ENCODE results near the gene TSTD2. TPM values are rescaled to one million over a fixed set of nuclear protein-coding genes. Genes with fewer than 3 reads are reported as not detected.
A peak's percentile ranks its signal among the peaks of the same experiment; 100 is the strongest.

Gene TSTD2
- total RNA-seq, 8 experiments from 2014 or later, result 13.9 to 32.9 (median 27.7) TPM

GRCh38 chr9:97651646-97652045 lies 18.5 kb upstream of the TSTD2 start:
- no peak for ATAC-seq (replicated peaks in 6 of 8)
- Histone ChIP-seq H3K4me1 (replicated peaks in 1 of 2) (no peaks in the 10 kb centered on the region), H3K27ac (no peak overlapping the region), H3K4me3 (no peak overlapping the region)
- in situ Hi-C loops (cut with MboI; ENCODE audit: low pct_unique_long_range_greater_than_20kb in 2 of 9, low sequenced_read_pairs in 9 of 9, unreplicated experiment in 9 of 9), result no loop called here
- 83 to 100% (median 98%) methylated on average over 1 to 3 of the region's 3 CpGs; no CpG with 5 or more reads in 2 of the 10 experiments for WGBS, 10 experiments

DNA sequence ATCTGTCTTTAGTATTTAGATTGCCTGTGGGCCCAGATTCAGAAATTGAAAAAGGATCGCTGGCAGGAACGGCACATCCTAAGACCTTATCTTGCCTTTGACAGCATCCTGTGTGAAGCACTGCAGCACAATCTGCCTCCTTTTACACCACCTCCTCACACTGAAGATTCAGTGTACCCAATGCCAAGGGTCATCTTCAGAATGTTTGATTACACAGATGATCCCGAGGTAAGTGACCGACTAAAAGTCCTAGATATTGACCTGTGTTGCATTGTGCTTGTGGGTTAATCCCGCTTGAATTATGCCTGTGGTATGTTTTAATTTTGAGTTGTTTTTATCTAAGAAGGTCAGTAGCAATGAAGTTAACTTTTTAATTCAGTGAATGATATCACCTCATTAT lies 14.8 kb upstream of the TSTD2 start:
- Histone ChIP-seq H3K4me3 (no peak overlapping the region), H3K27ac (no peak overlapping the region), H3K4me1 (replicated peaks in 1 of 2) (no peaks in the 10 kb centered on the region)
- in situ Hi-C loops (cut with MboI; ENCODE audit: low pct_unique_long_range_greater_than_20kb in 2 of 9, low sequenced_read_pairs in 9 of 9, unreplicated experiment in 9 of 9), result no loop called here
- ATAC-seq (replicated peaks in 6 of 8), result no peak
- WGBS, 10 experiments, result 88 to 100% (median 96%) methylated on average over 2 to 5 of the region's 5 CpGs; no CpG with 5 or more reads in 2 of the 10 experiments

DNA sequence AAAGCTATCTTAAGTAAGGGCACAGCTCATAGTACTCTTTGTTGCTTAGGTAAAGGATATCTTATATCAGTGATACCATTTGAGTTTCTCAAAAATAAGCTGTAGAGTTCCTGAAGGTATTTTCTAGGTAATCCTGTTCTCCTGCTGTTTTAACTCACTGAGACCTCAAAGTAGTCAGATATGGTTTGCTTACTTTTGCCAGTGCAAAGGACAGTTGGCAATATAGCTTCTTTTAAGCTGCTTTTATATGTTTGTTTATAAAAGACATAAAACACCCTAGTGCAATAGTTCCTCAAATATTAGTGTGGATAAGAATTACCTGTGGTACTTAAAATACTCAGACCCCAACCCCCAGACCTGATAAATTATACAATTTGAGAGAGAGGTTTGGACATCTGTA lies 12.6 kb upstream of the TSTD2 start:
- in situ Hi-C loops (cut with MboI; ENCODE audit: low pct_unique_long_range_greater_than_20kb in 2 of 9, low sequenced_read_pairs in 9 of 9, unreplicated experiment in 9 of 9), result no loop called here
- Histone ChIP-seq H3K4me3 (no peak overlapping the region), H3K27ac (no peak overlapping the region), H3K4me1 (replicated peaks in 1 of 2) (peaks cover 0 to 4% of the 10 kb centered on the region in 2 donors)
- no peak for ATAC-seq (replicated peaks in 6 of 8)

- in situ Hi-C loops (cut with MboI; ENCODE audit: low pct_unique_long_range_greater_than_20kb in 2 of 9, low sequenced_read_pairs in 9 of 9, unreplicated experiment in 9 of 9), result no loop called here
- 63 to 100% (median 87%) methylated on average over 1 to 2 of the region's 2 CpGs; no CpG with 5 or more reads in 2 of the 10 experiments for WGBS, 10 experiments
- H3K4me3 ChIP-seq, result no peak overlapping the region
- peaks cover 24 to 26% of the 10 kb centered on the region in 2 donors for H3K4me1 ChIP-seq (replicated peaks in 1 of 2)
- ATAC-seq (replicated peaks in 6 of 8), result peak; percentile 39 to 84 (median 70)
- no peak overlapping the region for H3K27ac ChIP-seq
Measured at GRCh38 chr9:97640325-97640724, 7.2 kb upstream of the TSTD2 start.

DNA sequence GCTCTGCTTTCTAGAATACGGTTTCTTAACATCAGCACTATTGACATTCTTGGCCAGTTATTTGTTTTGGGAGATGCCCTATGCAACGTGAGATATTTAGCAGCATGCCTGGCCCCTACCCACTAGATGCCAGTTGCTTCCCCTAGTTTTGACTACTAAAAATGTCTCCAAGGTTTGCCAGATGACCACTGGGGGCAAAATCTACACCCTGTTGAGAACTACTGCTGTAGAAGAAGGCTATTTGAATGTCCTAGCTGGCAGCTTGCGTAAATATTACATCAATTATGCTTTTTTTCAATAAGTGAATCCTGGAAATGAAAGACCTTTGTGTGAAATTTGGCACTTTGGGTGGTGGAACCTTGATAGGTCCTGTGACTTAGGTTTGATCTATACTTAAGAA lies 5.5 kb upstream of the TSTD2 start:
- H3K27ac ChIP-seq, result no peak overlapping the region
- WGBS, 10 experiments, result 50 to 100% (median 82%) methylated on average over 1 to 3 of the region's 3 CpGs; no CpG with 5 or more reads in 4 of the 10 experiments
- in situ Hi-C loops (cut with MboI; ENCODE audit: low pct_unique_long_range_greater_than_20kb in 2 of 9, low sequenced_read_pairs in 9 of 9, unreplicated experiment in 9 of 9), result no loop called here
- H3K4me1 ChIP-seq (replicated peaks in 1 of 2), result peaks cover 28 to 33% of the 10 kb centered on the region in 2 donors
- H3K4me3 ChIP-seq, result no peak overlapping the region
- ATAC-seq (replicated peaks in 6 of 8), result peak in 2 of 8 experiments; percentile 21 to 49

- Histone ChIP-seq H3K4me1 (replicated peaks in 1 of 2) (peaks cover 24 to 33% of the 10 kb centered on the region in 2 donors), H3K27ac (no peak overlapping the region), H3K4me3 (no peak overlapping the region)
- no peak for ATAC-seq (replicated peaks in 6 of 8)
- in situ Hi-C loops (cut with MboI; ENCODE audit: low pct_unique_long_range_greater_than_20kb in 2 of 9, low sequenced_read_pairs in 9 of 9, unreplicated experiment in 9 of 9), result no loop called here
- WGBS, 10 experiments, result 69 to 100% (median 89%) methylated on average over 1 to 3 of the region's 3 CpGs; no CpG with 5 or more reads in 2 of the 10 experiments
Measured at GRCh38 chr9:97636903-97637302, 3.7 kb upstream of the TSTD2 start.

DNA sequence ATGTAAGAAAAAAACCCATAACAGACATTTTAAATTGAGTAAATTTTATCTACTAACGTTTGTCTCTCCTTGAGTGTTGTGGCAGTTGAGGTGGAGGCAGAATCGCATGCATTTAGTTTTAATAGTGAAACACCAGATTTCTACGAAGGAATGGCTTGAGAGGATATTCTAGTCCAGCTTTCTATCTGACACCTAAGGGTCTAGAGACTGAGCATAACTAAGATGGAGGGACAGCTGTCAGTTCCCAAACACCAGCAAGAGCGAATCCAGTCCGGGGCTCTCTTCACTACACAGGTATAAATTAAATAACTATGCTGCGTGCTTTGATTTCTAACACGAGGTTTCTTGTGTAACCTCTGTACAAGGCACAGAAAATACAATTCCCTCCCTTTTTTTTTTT lies 1.9 kb upstream of the TSTD2 start:
- 33 to 70% (median 67%) methylated on average over 1 to 7 of the region's 7 CpGs; no CpG with 5 or more reads in 2 of the 10 experiments for WGBS, 10 experiments
- Histone ChIP-seq H3K4me1 (replicated peaks in 1 of 2) (peaks cover 26 to 40% of the 10 kb centered on the region in 2 donors), H3K27ac (no peak overlapping the region), H3K4me3 (peak overlapping the region; percentile 73 to 93 (median 85))
- no peak for ATAC-seq (replicated peaks in 6 of 8)
- in situ Hi-C loops (cut with MboI; ENCODE audit: low pct_unique_long_range_greater_than_20kb in 2 of 9, low sequenced_read_pairs in 9 of 9, unreplicated experiment in 9 of 9), result no loop called here

DNA sequence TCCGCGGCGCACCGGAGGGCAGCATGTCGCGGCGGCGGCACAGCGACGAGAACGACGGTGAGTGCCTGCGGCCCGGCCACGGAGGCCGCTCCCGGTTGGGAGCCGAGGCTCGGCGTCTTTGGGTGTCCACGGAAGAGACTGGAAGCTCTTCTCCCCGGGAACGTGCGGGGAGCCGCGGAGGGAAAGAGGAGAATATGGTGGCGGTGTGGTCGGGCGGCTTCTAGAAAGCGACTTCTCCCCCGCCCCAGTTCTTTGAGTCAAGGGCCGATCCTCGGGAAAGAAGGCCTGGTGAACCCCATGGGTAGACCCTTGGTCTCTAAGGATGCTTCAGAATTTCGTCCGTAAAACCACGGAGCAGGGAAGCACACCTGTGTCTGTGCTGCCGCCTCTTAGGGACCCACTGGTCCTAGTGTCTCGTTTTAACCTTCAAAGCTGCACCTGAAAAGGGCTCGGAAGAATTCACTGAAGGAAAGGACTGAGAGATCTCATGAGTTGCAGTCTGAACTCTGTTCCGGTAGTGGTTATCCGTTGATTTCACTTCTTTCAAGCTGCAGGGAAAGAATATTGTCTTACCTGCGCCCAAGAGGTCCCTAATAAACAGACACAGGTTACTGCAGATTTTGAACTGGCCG lies 807 bp upstream of the TSTD2 start:
- peak overlapping the region; percentile 93 for H3K27ac ChIP-seq
- WGBS, 10 experiments, result 0 to 7% (median 0%) methylated on average over 1 to 32 of the region's 43 CpGs; no CpG with 5 or more reads in 2 of the 10 experiments
- peak overlapping the region; percentile 73 to 93 (median 85) for H3K4me3 ChIP-seq
- peaks cover 28 to 43% of the 10 kb centered on the region in 2 donors for H3K4me1 ChIP-seq (replicated peaks in 1 of 2)
- in situ Hi-C loops (cut with MboI; ENCODE audit: low pct_unique_long_range_greater_than_20kb in 2 of 9, low sequenced_read_pairs in 9 of 9, unreplicated experiment in 9 of 9), result no loop called here
- ATAC-seq (replicated peaks in 6 of 8), result peak in 5 of 8 experiments; percentile 3 to 6 (median 6)

- H3K27ac ChIP-seq, result peak overlapping the region; percentile 93
- 0 to 1% (median 0%) methylated on average over 1 to 26 of the region's 27 CpGs; no CpG with 5 or more reads in 1 of the 10 experiments for WGBS, 10 experiments
- peak overlapping the region; percentile 73 to 93 (median 85) for H3K4me3 ChIP-seq
- in situ Hi-C loops (cut with MboI; ENCODE audit: low pct_unique_long_range_greater_than_20kb in 2 of 9, low sequenced_read_pairs in 9 of 9, unreplicated experiment in 9 of 9), result no loop called here
- H3K4me1 ChIP-seq (replicated peaks in 1 of 2), result peaks cover 28 to 38% of the 10 kb centered on the region in 2 donors
- ATAC-seq (replicated peaks in 6 of 8), result peak; percentile 4 to 18 (median 8)
Measured at GRCh38 chr9:97632248-97632984, 752 bp downstream of the TSTD2 start.

DNA sequence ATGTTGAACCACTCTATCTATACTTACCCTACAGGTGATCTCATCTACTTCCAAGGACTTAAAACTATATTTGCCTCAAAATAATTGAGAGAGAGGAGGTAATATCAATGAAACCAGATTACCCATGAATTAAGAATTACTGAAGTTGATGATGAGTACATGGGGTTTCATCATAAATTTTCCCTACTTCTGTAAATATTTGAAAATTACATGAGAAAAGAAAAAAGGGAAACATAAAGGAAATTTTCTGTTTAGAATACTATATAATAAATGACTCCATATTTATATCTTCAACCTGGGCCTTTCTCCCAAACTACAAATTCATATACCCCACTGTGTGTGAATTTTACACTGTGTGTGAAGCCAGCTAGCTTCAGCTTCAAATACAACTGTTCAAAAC lies 2.6 kb downstream of the TSTD2 start:
- no peak overlapping the region for H3K27ac ChIP-seq
- H3K4me1 ChIP-seq (replicated peaks in 1 of 2), result peaks cover 25 to 29% of the 10 kb centered on the region in 2 donors
- in situ Hi-C loops (cut with MboI; ENCODE audit: low pct_unique_long_range_greater_than_20kb in 2 of 9, low sequenced_read_pairs in 9 of 9, unreplicated experiment in 9 of 9), result no loop called here
- H3K4me3 ChIP-seq, result no peak overlapping the region
- no peak for ATAC-seq (replicated peaks in 6 of 8)

- H3K27ac ChIP-seq, result no peak overlapping the region
- peaks cover 23 to 24% of the 10 kb centered on the region in 2 donors for H3K4me1 ChIP-seq (replicated peaks in 1 of 2)
- no peak for ATAC-seq (replicated peaks in 6 of 8)
- in situ Hi-C loops (cut with MboI; ENCODE audit: low pct_unique_long_range_greater_than_20kb in 2 of 9, low sequenced_read_pairs in 9 of 9, unreplicated experiment in 9 of 9), result no loop called here
- H3K4me3 ChIP-seq, result no peak overlapping the region
Measured at GRCh38 chr9:97629156-97629555, 4.0 kb downstream of the TSTD2 start.

- no peak for ATAC-seq (replicated peaks in 6 of 8)
- no peak overlapping the region for H3K4me3 ChIP-seq
- WGBS, 10 experiments, result 43 to 100% (median 94%) methylated on average over 1 to 3 of the region's 3 CpGs; no CpG with 5 or more reads in 2 of the 10 experiments
Measured at GRCh38 chr9:97628668-97629067, 4.5 kb downstream of the TSTD2 start.

DNA sequence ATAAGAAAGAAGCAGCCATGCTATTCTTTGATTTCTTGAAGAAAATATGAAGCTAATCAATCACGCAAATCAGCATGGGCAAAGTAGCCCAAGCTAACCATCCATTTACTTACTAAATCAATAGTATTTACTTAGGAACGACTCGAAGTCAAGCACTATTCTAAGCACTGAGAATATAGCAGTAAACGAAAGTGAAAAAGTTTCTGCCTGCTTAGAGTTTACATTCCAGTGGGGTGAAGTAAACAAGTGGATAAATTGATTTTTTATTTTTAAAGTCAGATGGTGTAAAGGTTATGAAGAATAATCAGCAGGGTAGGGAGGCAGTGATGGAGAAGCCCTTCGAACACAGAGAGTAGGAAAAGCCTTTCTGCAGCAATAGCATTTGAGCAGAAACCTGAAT lies 5.5 kb downstream of the TSTD2 start:
- ATAC-seq (replicated peaks in 6 of 8), result no peak
- Histone ChIP-seq H3K4me1 (replicated peaks in 1 of 2) (peaks cover 23 to 24% of the 10 kb centered on the region in 2 donors), H3K27ac (no peak overlapping the region), H3K4me3 (no peak overlapping the region)
- 58 to 100% (median 87%) methylated on average over 1 to 5 of the region's 5 CpGs for WGBS, 10 experiments
- in situ Hi-C loops (cut with MboI; ENCODE audit: low pct_unique_long_range_greater_than_20kb in 2 of 9, low sequenced_read_pairs in 9 of 9, unreplicated experiment in 9 of 9), result no loop called here

More at GRCh38 chr9:97628668-97629067, 4.5 kb downstream of the TSTD2 start:
- peaks cover 23 to 24% of the 10 kb centered on the region in 2 donors for H3K4me1 ChIP-seq (replicated peaks in 1 of 2)
- in situ Hi-C loops (cut with MboI; ENCODE audit: low pct_unique_long_range_greater_than_20kb in 2 of 9, low sequenced_read_pairs in 9 of 9, unreplicated experiment in 9 of 9), result no loop called here
- H3K27ac ChIP-seq, result no peak overlapping the region
